GM23338 (cell line): Measurements from ENCODE around the gene EMILIN3. TPM values are rescaled to one million over a fixed set of nuclear protein-coding genes. Genes with fewer than 3 reads are reported as not detected.

Source experiments
- ATAC-seq: fragments of 200-7000 bp; cut with Tn5 transposase; 3 replicates; pipeline ENCODE4 v1.9.1; 2020
- DNase-seq: peaks from one replicate; pipeline ENCODE4 v3.0.0-alpha.2; 2015; ENCODE audit warnings: low spot score
- H2AFZ ChIP-seq: fragments of 200-600 bp; sonication (generic); 2 replicates; pipeline ENCODE4 v1.8.0; 2016; ENCODE audit warnings: antibody characterized with exemption, mild to moderate bottlenecking, moderate library complexity
- H3F3A ChIP-seq: fragments of 200-600 bp; sonication (generic); replicated peaks from 2 replicates; pipeline ENCODE4 v1.8.0; 2017; ENCODE audit warnings: antibody characterized with exemption, mixed run types, low read depth
- H3K27ac ChIP-seq: fragments of 200-600 bp; sonication (generic); 2 replicates; pipeline ENCODE4 v1.6.1; 2016; ENCODE audit warnings: low read depth
- H3K27me3 ChIP-seq: fragments of 200-600 bp; sonication (generic); 2 replicates; pipeline ENCODE4 v1.8.0; 2016; ENCODE audit warnings: mild to moderate bottlenecking, mixed run types, moderate library complexity; ENCODE audit not compliant: insufficient read depth
- H3K36me3 ChIP-seq: fragments of 200-600 bp; sonication (generic); 2 replicates; pipeline ENCODE4 v1.8.0; 2016; ENCODE audit warnings: mild to moderate bottlenecking; ENCODE audit not compliant: insufficient read depth
- H3K4me1 ChIP-seq: fragments of 200-600 bp; sonication (generic); 2 replicates; pipeline ENCODE4 v1.8.0; 2016; ENCODE audit warnings: mild to moderate bottlenecking, moderate library complexity; ENCODE audit not compliant: insufficient read depth
- H3K4me2 ChIP-seq: fragments of 200-600 bp; sonication (generic); 2 replicates; pipeline ENCODE4 v1.7.1; 2017; ENCODE audit warnings: mixed run types
- H3K4me3 ChIP-seq: fragments of 200-600 bp; sonication (generic); 2 replicates; pipeline ENCODE4 v1.6.1; 2016; ENCODE audit warnings: mixed run types
- H3K79me2 ChIP-seq: fragments of 200-600 bp; sonication (generic); replicated peaks from 2 replicates; pipeline ENCODE4 v1.8.0; 2017; ENCODE audit warnings: mild to moderate bottlenecking; ENCODE audit not compliant: insufficient read depth
- H3K9me2 ChIP-seq: fragments of 200-600 bp; sonication (generic); 2 replicates; pipeline ENCODE4 v1.8.0; 2017; ENCODE audit not compliant: insufficient read depth
- H4K20me1 ChIP-seq: fragments of 200-600 bp; sonication (generic); replicated peaks from 2 replicates; pipeline ENCODE4 v1.8.0; 2017; ENCODE audit warnings: mild to moderate bottlenecking; ENCODE audit not compliant: insufficient read depth
- H3K27ac Mint-ChIP-seq: 2 replicates; pipeline ENCODE4 v1.8.0; 2020; ENCODE audit warnings: inconsistent platforms, mild to moderate bottlenecking, moderate library complexity, mixed read lengths
- H3K27me3 Mint-ChIP-seq: 3 replicates; pipeline ENCODE4 v1.8.0; 2022; ENCODE audit warnings: low read depth, mild to moderate bottlenecking, moderate library complexity, mixed read lengths, inconsistent platforms; ENCODE audit not compliant: insufficient read depth, poor library complexity
- H3K36me3 Mint-ChIP-seq: 3 replicates; pipeline ENCODE4 v1.8.0; 2021; ENCODE audit warnings: low read depth, mild to moderate bottlenecking, inconsistent platforms, moderate library complexity, mixed read lengths
- H3K4me1 Mint-ChIP-seq: 3 replicates; pipeline ENCODE4 v1.8.0; 2020; ENCODE audit warnings: mild to moderate bottlenecking, inconsistent platforms, mixed read lengths
- H3K4me3 Mint-ChIP-seq: 3 replicates; pipeline ENCODE4 v1.8.0; 2021; ENCODE audit warnings: moderate library complexity, mild to moderate bottlenecking, inconsistent platforms, mixed read lengths
- H3K9me3 Mint-ChIP-seq: 3 replicates; pipeline ENCODE4 v1.8.0; 2020; ENCODE audit warnings: moderate library complexity, mild to moderate bottlenecking, inconsistent platforms, mixed read lengths
- CREB1 ChIP-seq: fragments of 250-450 bp; sonication (Bioruptor Pico); IDR thresholded peaks from 2 replicates; pipeline ENCODE4 v1.5.0; 2020; ENCODE audit warnings: low read depth, mild to moderate bottlenecking, moderate library complexity
- CTCF ChIP-seq, 2 experiments: fragments of 200-600 bp in 1 of 2; sonication (generic) in 1 of 2; conservative IDR thresholded peaks; 2 replicates each; pipeline versions ENCODE4 v1.5.1 to v1.6.1; 2016 to 2017; ENCODE audit warnings: antibody characterized with exemption in 2 of 2, low read depth in 2 of 2, mild to moderate bottlenecking in 2 of 2, moderate library complexity in 1 of 2
- EZH2 ChIP-seq: fragments of 200-600 bp; sonication (generic); IDR thresholded peaks from one replicate; pipeline ENCODE4 v1.8.0; 2017; ENCODE audit warnings: antibody characterized with exemption, mild to moderate bottlenecking, low read depth; ENCODE audit not compliant: unreplicated experiment
- EZH2phosphoT487 ChIP-seq: fragments of 200-600 bp; sonication (generic); IDR thresholded peaks from one replicate; pipeline ENCODE4 v1.8.1; 2018; ENCODE audit warnings: antibody characterized with exemption; ENCODE audit not compliant: unreplicated experiment
- NANOG ChIP-seq: IDR thresholded peaks from 2 replicates; pipeline ENCODE4 v1.6.1; 2016; ENCODE audit warnings: antibody characterized with exemption, borderline replicate concordance
- REST ChIP-seq: IDR thresholded peaks from one replicate; pipeline ENCODE4 v1.6.1; 2018; ENCODE audit warnings: antibody characterized with exemption; ENCODE audit not compliant: unreplicated experiment
- STAT1 ChIP-seq: IDR thresholded peaks from one replicate; pipeline ENCODE4 v1.6.1; 2016; ENCODE audit warnings: antibody characterized with exemption; ENCODE audit not compliant: unreplicated experiment
- ZNF114 ChIP-seq: fragments of 250-450 bp; sonication (Bioruptor Pico); IDR thresholded peaks from 2 replicates; pipeline ENCODE4 v1.5.0; 2020; ENCODE audit warnings: mild to moderate bottlenecking, moderate library complexity
- ZNF462 ChIP-seq: fragments of 250-450 bp; sonication (Bioruptor Pico); IDR thresholded peaks from 2 replicates; pipeline ENCODE4 v1.5.0; 2020; ENCODE audit warnings: mild to moderate bottlenecking, moderate library complexity
- polyA plus RNA-seq: library from polyadenylated mRNA; unstranded; fragments of >200 nt; fragmentation: Nextera tagmentation; extraction: Ambion mirVana; gene quantifications from 2 replicates; pipeline ENCODE4 v1.2.1, GENCODE V29; 2016
- total RNA-seq: library from RNA; depleted of rRNA; stranded (reverse); fragments of >200 nt; shearing (Covaris generic); gene quantifications from 2 replicates; pipeline ENCODE4 v1.2.3, GENCODE V29; 2014

EMILIN3 gene
- total and polyA plus RNA-seq, 2 experiments from 2014 or later: 0.53 to 6.6 TPM

GRCh38 chr20:41407607-41408006 is 41.0 kb upstream of the EMILIN3 start (continued):
- TF ChIP-seq CTCF (conservative IDR thresholded peaks at IDR 0.05; ENCODE audit: low read depth in 2 of 2) (no peak), ZNF114 (no peak), EZH2phosphoT487 (no peak), STAT1 (no peak), EZH2 (no peak), REST (no peak)

- ATAC-seq: no peak
- H3K36me3 ChIP-seq: peaks cover 20% of the 10 kb centered on the region
Measured at GRCh38 chr20:41406896-41407444, 40.4 kb upstream of the EMILIN3 start.

More at GRCh38 chr20:41406896-41407444, 40.4 kb upstream of the EMILIN3 start:
- Mint-ChIP-seq H3K9me3 (no peaks in the 10 kb centered on the region), H3K27me3 (no peaks in the 10 kb centered on the region), H3K4me1 (peaks cover 4% of the 10 kb centered on the region; the same call in 1 of the 3 replicates), H3K36me3 (peaks cover 52% of the 10 kb centered on the region), H3K4me3 (no peak overlapping the region), H3K27ac (no peak overlapping the region)
- no peaks in the 10 kb centered on the region for H3K4me1 ChIP-seq
- no peak overlapping the region for H2AFZ ChIP-seq
- no peaks in the 10 kb centered on the region for H3K27me3 ChIP-seq
- no peak for DNase-seq
- H3K27ac ChIP-seq: no peak overlapping the region
- H3F3A ChIP-seq: no peaks in the 10 kb centered on the region
- no peak overlapping the region for H3K4me3 ChIP-seq
- peaks cover 6% of the 10 kb centered on the region; the same call in 1 of the 2 replicates for H4K20me1 ChIP-seq
- TF ChIP-seq ZNF462 (CRISPR knock-in tag): no peak
- TF ChIP-seq EZH2: no peak
- no peak for TF ChIP-seq CREB1 (CRISPR knock-in tag)
- no peak for TF ChIP-seq NANOG
- H3K4me2 ChIP-seq: no peak overlapping the region
- H3K9me2 ChIP-seq: no peaks in the 10 kb centered on the region
- no peaks in the 10 kb centered on the region for H3K79me2 ChIP-seq
